Lung (tissue), 12 donors: ENCODE results near the gene ANKRD11. TPM values are rescaled to one million over a fixed set of nuclear protein-coding genes. Genes with fewer than 3 reads are reported as not detected.

Experiments used
- ATAC-seq: fragments of 200-7000 bp; cut with Tn5 transposase; one replicate; pipeline ENCODE4 v1.9.1; 2020; ENCODE audit warnings: moderate number of reproducible peaks; ENCODE audit not compliant: insufficient read depth, low FRiP score
- DNase-seq, 3 donors: peaks; one replicate each; pipeline ENCODE4 v3.0.0-alpha.2; 2013 to 2017
- H3K27ac ChIP-seq, 2 donors: one replicate each; pipeline ENCODE4 v1.5.1; 2013; ENCODE audit warnings: mild to moderate bottlenecking in 2 of 2, moderate library complexity in 2 of 2, control low read depth in 1 of 2, inconsistent platforms in 1 of 2, low read depth in 1 of 2, low read length in 1 of 2
- H3K27me3 ChIP-seq, 3 donors: one replicate each; pipeline ENCODE4 v1.5.1; 2013; ENCODE audit warnings: low read length in 2 of 3; ENCODE audit not compliant: control insufficient read depth in 3 of 3, insufficient read depth in 3 of 3
- H3K36me3 ChIP-seq, 4 donors: one replicate each; pipeline ENCODE4 v1.5.1; 2013; ENCODE audit warnings: low read length in 4 of 4, mild to moderate bottlenecking in 1 of 4, moderate library complexity in 1 of 4; ENCODE audit not compliant: control insufficient read depth in 4 of 4, insufficient read depth in 4 of 4
- H3K4me1 ChIP-seq, 5 donors: one replicate each; pipeline ENCODE4 v1.5.1; 2013; ENCODE audit warnings: low read length in 5 of 5, mild to moderate bottlenecking in 2 of 5, moderate library complexity in 1 of 5; ENCODE audit not compliant: control insufficient read depth in 5 of 5, insufficient read depth in 5 of 5
- H3K4me3 ChIP-seq: one replicate; pipeline ENCODE4 v1.5.1; 2013; ENCODE audit warnings: mild to moderate bottlenecking, control low read depth, moderate library complexity
- H3K9ac ChIP-seq, 2 donors: one replicate each; pipeline ENCODE4 v1.5.1; 2013; ENCODE audit warnings: low read length in 2 of 2, control low read depth in 1 of 2; ENCODE audit not compliant: insufficient read depth in 1 of 2
- H3K9me3 ChIP-seq, 4 donors: one replicate each; pipeline ENCODE4 v1.5.1; 2013; ENCODE audit warnings: low read length in 3 of 4, mild to moderate bottlenecking in 1 of 4, moderate library complexity in 1 of 4; ENCODE audit not compliant: control insufficient read depth in 4 of 4, insufficient read depth in 3 of 4
- WGBS, 2 donors: extraction: QIAGEN DNeasy Blood & Tissue Kit; methylation state at CpG; one replicate each; pipeline ENCODE4 v1.1.7; 2013; 5-methylcytosine and 5-hydroxymethylcytosine counted together
- polyA plus RNA-seq, 2 donors: library from polyadenylated mRNA; stranded (reverse); fragments of 200-250 nt; gene quantifications; one replicate each; pipeline ENCODE4 v1.2.1, GENCODE V29; 2013
- total RNA-seq, 2 donors: library from RNA; depleted of rRNA in 1 of 2; stranded (reverse); fragments of >200 nt in 1 of 2; gene quantifications; one replicate each; pipeline ENCODE4 v1.2.1, GENCODE V29; 2014 to 2021
- TF ChIP-seq, protein P1 (sequence below): IDR thresholded peaks from 2 replicates; pipeline ENCODE4 v1.5.1; 2012; ENCODE audit warnings: mild to moderate bottlenecking; ENCODE audit errors: control extremely low read depth, extremely low read depth
- donor health status: control.
- donor health status: control.
- donor health status: Bipolar disorder and iron deficiency.
- donor health status: healthy.
- donor health status: DM: yes; HTN: yes; CAD: no.

Gene ANKRD11
- total and polyA plus RNA-seq, 4 donors: 58.5 to 162 (median 89.5) TPM

- H3K9ac ChIP-seq: no peak overlapping the region
- H3K4me3 ChIP-seq: no peak overlapping the region
- H3K27ac ChIP-seq: no peak overlapping the region
- peaks cover 18 to 39% (median 36%) of the 10 kb centered on the region in 5 donors for H3K4me1 ChIP-seq
- peaks cover 0 to 12% (median 4%) of the 10 kb centered on the region in 4 donors for H3K36me3 ChIP-seq
- no peaks in the 10 kb centered on the region for H3K9me3 ChIP-seq
- DNase-seq (no peak), ATAC-seq (no peak)
- WGBS, 2 donors: 36 to 59% methylated on average over 21 of the region's 21 CpGs
- H3K27me3 ChIP-seq: no peaks in the 10 kb centered on the region
- TF ChIP-seq, protein P1, sequence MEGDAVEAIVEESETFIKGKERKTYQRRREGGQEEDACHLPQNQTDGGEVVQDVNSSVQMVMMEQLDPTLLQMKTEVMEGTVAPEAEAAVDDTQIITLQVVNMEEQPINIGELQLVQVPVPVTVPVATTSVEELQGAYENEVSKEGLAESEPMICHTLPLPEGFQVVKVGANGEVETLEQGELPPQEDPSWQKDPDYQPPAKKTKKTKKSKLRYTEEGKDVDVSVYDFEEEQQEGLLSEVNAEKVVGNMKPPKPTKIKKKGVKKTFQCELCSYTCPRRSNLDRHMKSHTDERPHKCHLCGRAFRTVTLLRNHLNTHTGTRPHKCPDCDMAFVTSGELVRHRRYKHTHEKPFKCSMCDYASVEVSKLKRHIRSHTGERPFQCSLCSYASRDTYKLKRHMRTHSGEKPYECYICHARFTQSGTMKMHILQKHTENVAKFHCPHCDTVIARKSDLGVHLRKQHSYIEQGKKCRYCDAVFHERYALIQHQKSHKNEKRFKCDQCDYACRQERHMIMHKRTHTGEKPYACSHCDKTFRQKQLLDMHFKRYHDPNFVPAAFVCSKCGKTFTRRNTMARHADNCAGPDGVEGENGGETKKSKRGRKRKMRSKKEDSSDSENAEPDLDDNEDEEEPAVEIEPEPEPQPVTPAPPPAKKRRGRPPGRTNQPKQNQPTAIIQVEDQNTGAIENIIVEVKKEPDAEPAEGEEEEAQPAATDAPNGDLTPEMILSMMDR: no peak
Observed at GRCh38 chr16:89358030-89359005, 132.0 kb downstream of the ANKRD11 start.

DNA sequence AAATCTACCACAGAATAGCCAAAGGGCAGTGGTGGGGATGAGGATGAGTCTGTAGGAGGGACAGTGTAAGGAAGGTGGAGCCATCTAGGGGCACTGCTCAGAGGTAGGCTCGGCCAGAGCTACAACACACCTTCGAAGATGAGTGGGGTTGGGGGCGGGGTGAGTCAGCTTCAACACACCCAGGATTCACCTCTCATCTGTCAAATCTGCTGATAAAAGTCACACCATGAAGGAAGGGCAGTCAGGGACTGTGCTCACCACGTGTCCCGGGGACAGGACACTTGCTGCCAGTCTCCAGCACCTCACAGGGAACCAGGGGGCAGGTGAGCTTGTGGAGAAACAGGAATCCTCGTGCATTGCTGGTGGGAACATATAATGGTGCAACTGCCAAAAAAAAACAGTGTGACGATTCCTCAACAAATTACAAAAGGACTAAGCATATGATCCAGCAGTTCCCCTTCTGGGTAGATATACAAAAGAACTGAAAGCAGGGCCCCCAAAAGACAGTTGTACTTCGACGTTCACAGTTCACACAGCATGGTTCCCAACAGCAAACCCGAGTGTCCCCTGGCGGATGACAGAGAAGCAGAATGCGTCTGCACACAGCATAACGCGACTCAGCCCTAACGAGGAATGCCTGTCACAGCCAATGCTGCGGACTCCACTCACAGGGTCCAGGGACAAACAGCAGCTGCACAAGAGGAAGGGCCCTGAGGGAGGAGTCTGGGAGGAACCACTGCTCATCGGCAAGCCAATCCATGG, 133.1 kb downstream of the ANKRD11 start:
- Histone ChIP-seq H3K36me3 (peaks cover 0 to 12% (median 4%) of the 10 kb centered on the region in 4 donors), H3K4me1 (peaks cover 21 to 43% (median 37%) of the 10 kb centered on the region in 5 donors), H3K27ac (peak overlapping the region in 1 of 2 donors; percentile 37), H3K4me3 (no peak overlapping the region), H3K27me3 (no peaks in the 10 kb centered on the region), H3K9me3 (no peaks in the 10 kb centered on the region), H3K9ac (no peak overlapping the region)
- WGBS, 2 donors: 25 to 54% methylated on average over 17 of the region's 17 CpGs
- TF ChIP-seq, protein P1: no peak
- DNase-seq: peak; percentile 78 to 80 (median 80)
- ATAC-seq: no peak

DNA sequence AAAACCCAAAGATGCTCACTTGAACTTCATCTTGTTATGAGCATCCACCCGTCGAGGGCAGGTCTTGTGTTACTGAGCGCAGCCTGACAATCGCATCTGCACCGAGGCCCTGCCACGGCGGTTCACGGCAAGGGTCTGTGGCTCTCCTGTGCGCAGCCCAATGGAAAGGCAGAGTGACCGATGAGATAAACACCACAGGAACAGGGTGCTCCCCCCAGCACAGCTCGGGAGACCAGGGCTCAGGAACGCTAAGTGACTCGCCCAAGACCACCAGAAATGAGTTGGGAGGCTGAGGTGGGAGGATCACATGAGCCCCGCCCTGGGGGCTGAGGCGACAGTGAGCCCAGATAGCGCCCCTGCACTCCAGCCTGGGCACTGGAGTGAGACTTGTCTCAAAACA, 134.7 kb downstream of the ANKRD11 start:
- Histone ChIP-seq H3K27ac (no peak overlapping the region), H3K9ac (no peak overlapping the region), H3K4me3 (no peak overlapping the region), H3K27me3 (no peaks in the 10 kb centered on the region), H3K9me3 (no peaks in the 10 kb centered on the region), H3K4me1 (peaks cover 14 to 34% (median 23%) of the 10 kb centered on the region in 5 donors), H3K36me3 (peaks cover 0 to 6% (median 4%) of the 10 kb centered on the region in 4 donors)
- ATAC-seq (no peak), DNase-seq (no peak)
- 95% methylated on average over 16 of the region's 16 CpGs for WGBS, 2 donors
- TF ChIP-seq, protein P1: no peak
